Thoracic aorta (tissue), 2 donors: ENCODE measurements around the gene ELK3. TPM values are rescaled to one million over a fixed set of nuclear protein-coding genes. Genes with fewer than 3 reads are reported as not detected.
A peak's percentile ranks its signal among the peaks of the same experiment; 100 is the strongest.

Experiments
- ATAC-seq: fragments of 150-250 bp; one replicate; pipeline ENCODE4 v1.8.0; 2017; ENCODE audit warnings: low read depth; ENCODE audit not compliant: insufficient number of reproducible peaks, low FRiP score
- DNase-seq: peaks from one replicate; pipeline ENCODE4 v3.0.0-alpha.2; 2020; ENCODE audit warnings: low spot score
- H3K27ac ChIP-seq, 2 donors: fragments of 200-600 bp; sonication (generic); 1 replicate in 1 of 2; 2 replicates in 1 of 2; pipeline ENCODE4 v1.5.1; 2016; ENCODE audit warnings: mild to moderate bottlenecking in 2 of 2, moderate library complexity in 2 of 2
- H3K27me3 ChIP-seq: fragments of 200-600 bp; sonication (generic); replicated peaks from 2 replicates; pipeline ENCODE4 v1.6.0; 2016; ENCODE audit warnings: mild to moderate bottlenecking; ENCODE audit not compliant: insufficient read depth
- H3K36me3 ChIP-seq: fragments of 200-600 bp; sonication (generic); one replicate; pipeline ENCODE4 v1.5.1; 2016
- H3K4me1 ChIP-seq, 2 donors: fragments of 200-600 bp; sonication (generic); 1 replicate in 1 of 2; 2 replicates in 1 of 2; pipeline versions ENCODE4 v1.5.1 to v1.6.0; 2016; ENCODE audit warnings: low read depth in 2 of 2, mild to moderate bottlenecking in 1 of 2; ENCODE audit not compliant: control insufficient read depth in 1 of 2
- H3K4me3 ChIP-seq: fragments of 200-600 bp; sonication (generic); 2 replicates; pipeline ENCODE4 v1.5.1; 2016; ENCODE audit warnings: mild to moderate bottlenecking
- H3K9me3 ChIP-seq: fragments of 200-600 bp; sonication (generic); 2 replicates; pipeline ENCODE4 v1.5.1; 2016
- total RNA-seq, 2 donors: library from RNA; depleted of rRNA; stranded (reverse); fragments of >200 nt; gene quantifications; one replicate each; pipeline versions ENCODE4 v1.1.0 to v1.2.3, GENCODE V29; 2016
- TF ChIP-seq, protein P1 (sequence below): fragments of 200-600 bp; sonication (generic); IDR thresholded peaks from one replicate; pipeline ENCODE4 v1.5.1; 2019; ENCODE audit warnings: antibody characterized with exemption

The ELK3 gene
- total RNA-seq, 2 donors from 2014 or later, result 19.9 to 40.6 TPM

DNA sequence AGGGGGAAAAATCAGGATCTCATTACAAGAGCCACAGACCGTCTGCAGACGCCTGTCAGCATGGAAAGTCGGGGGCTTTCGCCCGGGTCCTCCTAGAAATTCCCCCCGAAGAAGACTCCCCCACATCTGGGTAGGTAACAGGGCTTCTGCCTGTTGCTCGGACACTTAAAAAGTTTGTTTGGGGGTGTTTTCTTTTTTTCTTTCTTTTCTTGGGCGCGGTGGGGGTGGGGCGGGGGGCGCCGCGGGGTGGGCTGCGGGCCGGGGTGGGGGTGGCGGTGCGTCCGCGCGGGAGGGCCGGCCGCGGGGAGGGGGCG, 358 bp downstream of the ELK3 start:
- Histone ChIP-seq H3K9me3 (no peaks in the 10 kb centered on the region), H3K4me1 (peaks cover 14 to 36% of the 10 kb centered on the region in 2 donors), H3K27ac (peak overlapping the region in 1 of 2 donors; percentile 48), H3K36me3 (no peaks in the 10 kb centered on the region), H3K4me3 (peak overlapping the region; percentile 92), H3K27me3 (no peaks in the 10 kb centered on the region)
- TF ChIP-seq, protein P1, sequence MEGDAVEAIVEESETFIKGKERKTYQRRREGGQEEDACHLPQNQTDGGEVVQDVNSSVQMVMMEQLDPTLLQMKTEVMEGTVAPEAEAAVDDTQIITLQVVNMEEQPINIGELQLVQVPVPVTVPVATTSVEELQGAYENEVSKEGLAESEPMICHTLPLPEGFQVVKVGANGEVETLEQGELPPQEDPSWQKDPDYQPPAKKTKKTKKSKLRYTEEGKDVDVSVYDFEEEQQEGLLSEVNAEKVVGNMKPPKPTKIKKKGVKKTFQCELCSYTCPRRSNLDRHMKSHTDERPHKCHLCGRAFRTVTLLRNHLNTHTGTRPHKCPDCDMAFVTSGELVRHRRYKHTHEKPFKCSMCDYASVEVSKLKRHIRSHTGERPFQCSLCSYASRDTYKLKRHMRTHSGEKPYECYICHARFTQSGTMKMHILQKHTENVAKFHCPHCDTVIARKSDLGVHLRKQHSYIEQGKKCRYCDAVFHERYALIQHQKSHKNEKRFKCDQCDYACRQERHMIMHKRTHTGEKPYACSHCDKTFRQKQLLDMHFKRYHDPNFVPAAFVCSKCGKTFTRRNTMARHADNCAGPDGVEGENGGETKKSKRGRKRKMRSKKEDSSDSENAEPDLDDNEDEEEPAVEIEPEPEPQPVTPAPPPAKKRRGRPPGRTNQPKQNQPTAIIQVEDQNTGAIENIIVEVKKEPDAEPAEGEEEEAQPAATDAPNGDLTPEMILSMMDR, result no peak
- no peak for ATAC-seq
- no peak for DNase-seq

DNA sequence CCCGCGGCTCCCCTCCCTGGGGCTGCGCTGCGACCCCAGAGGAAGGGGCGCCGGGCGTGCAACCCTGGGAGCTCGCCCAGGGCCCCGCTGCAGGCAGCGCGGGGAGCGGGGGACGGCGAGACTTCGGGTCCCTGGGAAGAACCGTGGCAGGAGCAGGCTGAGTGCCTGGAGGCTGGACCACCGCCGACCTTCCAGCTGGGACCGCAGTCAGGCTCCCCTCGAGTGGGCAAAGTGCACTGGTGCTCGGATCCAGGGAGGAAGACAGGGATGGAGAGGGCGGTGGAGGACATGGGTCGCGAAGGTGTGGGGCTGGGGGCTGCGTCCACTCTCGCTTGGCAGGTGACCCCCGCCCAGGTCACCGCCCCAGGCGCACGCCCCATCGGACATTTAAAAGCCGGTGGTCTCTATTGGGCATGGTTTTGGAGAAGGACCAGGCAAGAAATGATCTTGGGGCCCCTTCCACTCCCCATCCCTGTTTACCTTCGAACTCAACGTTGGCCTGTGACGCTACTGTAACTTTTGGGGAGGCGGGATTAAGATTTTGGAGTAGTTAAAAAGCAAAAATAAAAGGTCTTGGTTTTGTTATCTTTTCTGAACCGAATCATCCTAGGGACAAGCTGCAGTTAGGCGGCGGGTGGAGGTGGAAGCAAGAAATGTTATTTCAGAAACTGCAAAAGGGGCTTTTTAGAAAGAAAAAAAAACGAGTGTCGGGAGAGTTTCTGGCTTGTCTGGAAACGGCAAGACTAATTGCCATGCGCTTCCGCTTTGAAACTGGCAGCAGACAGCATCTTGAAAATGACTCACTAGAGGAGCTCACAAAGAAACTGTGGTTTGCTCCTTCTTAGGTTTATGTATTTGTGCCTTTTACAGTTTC, 1.0 kb downstream of the ELK3 start:
- TF ChIP-seq, protein P1, result no peak
- peak; percentile 14 for ATAC-seq
- Histone ChIP-seq H3K36me3 (no peaks in the 10 kb centered on the region), H3K4me1 (peaks cover 14 to 36% of the 10 kb centered on the region in 2 donors), H3K4me3 (peak overlapping the region; percentile 92), H3K27me3 (no peaks in the 10 kb centered on the region), H3K27ac (peak overlapping the region; percentile 45 to 78), H3K9me3 (no peaks in the 10 kb centered on the region)
- DNase-seq, result no peak

DNA sequence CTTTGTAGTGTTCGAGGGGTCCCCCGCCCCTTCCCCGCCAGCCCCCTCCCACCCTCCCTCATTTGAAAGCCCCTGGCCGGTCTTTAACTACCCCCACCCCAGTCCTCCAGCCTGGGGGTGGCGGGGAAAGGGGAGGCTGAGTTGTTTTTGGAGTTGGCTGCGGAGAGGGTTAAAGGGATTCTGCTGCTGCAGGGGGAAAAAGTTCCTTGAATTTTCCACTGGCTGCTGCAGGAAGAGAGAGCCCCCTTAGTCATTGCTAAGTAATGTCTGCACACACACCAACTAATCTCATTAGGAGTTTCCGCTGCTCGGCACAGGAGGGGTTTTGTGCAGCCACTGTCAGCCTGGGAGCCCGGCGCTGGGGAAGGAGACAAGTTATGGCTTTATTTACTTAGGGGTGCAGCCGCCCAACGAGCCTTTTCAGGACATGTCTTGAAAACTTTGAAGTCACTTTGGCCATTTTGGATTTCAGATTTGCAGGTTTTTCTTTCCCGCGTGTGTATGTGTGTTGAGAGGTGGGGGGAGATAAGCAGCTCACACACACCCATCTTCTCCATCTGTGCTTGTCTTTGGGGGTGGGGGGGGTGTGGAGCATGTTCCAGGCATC, 1.8 kb downstream of the ELK3 start:
- TF ChIP-seq, protein P1, result no peak
- Histone ChIP-seq H3K27me3 (no peaks in the 10 kb centered on the region), H3K4me3 (peak overlapping the region; percentile 92), H3K27ac (peak overlapping the region; percentile 7 to 48), H3K4me1 (peaks cover 14 to 36% of the 10 kb centered on the region in 2 donors), H3K9me3 (no peaks in the 10 kb centered on the region), H3K36me3 (no peaks in the 10 kb centered on the region)
- no peak for ATAC-seq
- DNase-seq, result no peak

DNA sequence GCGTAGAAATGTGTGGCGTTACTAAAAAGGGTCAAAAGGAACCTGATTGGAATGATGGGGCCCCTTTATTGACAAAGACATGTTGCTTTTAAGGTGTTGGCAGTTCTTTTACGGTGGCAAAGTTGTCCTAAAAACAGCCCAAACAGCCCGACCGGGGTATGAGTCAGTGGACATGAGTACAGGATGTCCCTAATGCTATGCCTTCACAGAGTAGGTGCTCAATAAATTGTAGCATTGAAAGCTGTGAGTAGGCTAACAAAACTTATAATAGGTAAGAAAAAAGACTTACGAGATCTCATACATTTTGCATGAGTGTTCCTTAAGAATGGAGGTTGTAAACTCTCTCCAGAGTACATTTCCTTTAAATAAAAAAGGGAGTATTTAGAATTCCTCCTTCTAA, 2.6 kb downstream of the ELK3 start:
- Histone ChIP-seq H3K4me3 (peak overlapping the region; percentile 92), H3K27ac (peak overlapping the region; percentile 7 to 48), H3K9me3 (no peaks in the 10 kb centered on the region), H3K4me1 (peaks cover 14 to 36% of the 10 kb centered on the region in 2 donors), H3K27me3 (no peaks in the 10 kb centered on the region), H3K36me3 (no peaks in the 10 kb centered on the region)
- TF ChIP-seq, protein P1, result no peak
- no peak for ATAC-seq
- DNase-seq, result no peak

DNA sequence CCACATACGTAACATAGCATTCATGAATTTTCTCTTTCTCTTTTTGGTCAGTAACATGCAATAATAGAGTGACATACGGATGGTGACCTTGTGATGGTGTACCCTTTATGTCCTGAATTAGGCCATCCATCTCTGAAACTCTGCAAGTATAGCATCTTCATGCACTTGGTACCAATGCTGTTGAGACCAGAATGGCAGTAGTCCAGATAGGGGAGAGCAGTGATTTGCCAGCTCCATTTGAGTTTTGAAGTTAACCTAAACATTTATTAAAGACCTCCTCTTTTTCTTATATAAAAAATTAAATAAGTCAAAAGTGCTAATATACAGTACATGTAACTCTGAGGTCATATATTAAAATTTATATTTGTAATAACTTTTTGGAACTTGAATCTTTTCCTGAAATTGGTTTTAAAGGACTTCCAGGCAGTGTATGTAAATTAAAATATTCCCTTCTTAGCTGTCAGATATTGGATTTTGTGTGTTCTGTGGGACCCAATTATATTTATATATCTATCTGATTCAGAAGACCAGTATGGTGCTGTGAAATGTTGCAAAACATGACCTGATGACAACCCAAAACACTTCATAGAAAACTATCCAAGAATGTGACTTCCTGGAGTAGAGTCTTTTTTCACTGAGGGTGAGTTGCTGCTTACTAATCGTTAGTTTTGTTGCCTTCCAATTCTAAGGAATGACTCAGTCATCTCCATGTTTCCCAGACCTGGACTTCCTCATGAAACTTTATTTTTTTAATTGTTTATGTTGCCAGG, 3.5 kb downstream of the ELK3 start:
- ATAC-seq (no peak), DNase-seq (no peak)
- Histone ChIP-seq H3K4me1 (peaks cover 14 to 36% of the 10 kb centered on the region in 2 donors), H3K27me3 (no peaks in the 10 kb centered on the region), H3K36me3 (no peaks in the 10 kb centered on the region), H3K9me3 (no peaks in the 10 kb centered on the region), H3K27ac (peak overlapping the region; percentile 68 to 74), H3K4me3 (no peak overlapping the region)
- TF ChIP-seq, protein P1, result no peak
